Astrocyte of the spinal cord (primary cell): ENCODE data around the gene PEF1.
A peak's percentile ranks its signal among the peaks of the same experiment; 100 is the strongest.

ENCODE experiments used
- DNase-seq: peaks from one replicate; pipeline ENCODE4 v3.0.0; 2011; ENCODE audit warnings: low read depth, low spot score
- H3K4me3 ChIP-seq: 2 replicates; pipeline ENCODE4 v1.5.1; 2011; ENCODE audit warnings: low read depth, mild to moderate bottlenecking, low read length, moderate library complexity
- in situ Hi-C: cut with HindIII; loops from 2 replicates; pipeline ENCODE4 v1.10.0; 2017; ENCODE audit warnings: low sequenced_read_pairs
- TF ChIP-seq, protein P1 (sequence below): IDR thresholded peaks from 2 replicates; pipeline ENCODE4 v1.5.1; 2012; ENCODE audit warnings: low read depth, mild to moderate bottlenecking, low read length, inconsistent platforms

The PEF1 gene

GRCh38 chr1:31664528-31664927 is 19.9 kb upstream of the PEF1 start:
- no peak for DNase-seq
- H3K4me3 ChIP-seq = no peak overlapping the region
- TF ChIP-seq, protein P1, sequence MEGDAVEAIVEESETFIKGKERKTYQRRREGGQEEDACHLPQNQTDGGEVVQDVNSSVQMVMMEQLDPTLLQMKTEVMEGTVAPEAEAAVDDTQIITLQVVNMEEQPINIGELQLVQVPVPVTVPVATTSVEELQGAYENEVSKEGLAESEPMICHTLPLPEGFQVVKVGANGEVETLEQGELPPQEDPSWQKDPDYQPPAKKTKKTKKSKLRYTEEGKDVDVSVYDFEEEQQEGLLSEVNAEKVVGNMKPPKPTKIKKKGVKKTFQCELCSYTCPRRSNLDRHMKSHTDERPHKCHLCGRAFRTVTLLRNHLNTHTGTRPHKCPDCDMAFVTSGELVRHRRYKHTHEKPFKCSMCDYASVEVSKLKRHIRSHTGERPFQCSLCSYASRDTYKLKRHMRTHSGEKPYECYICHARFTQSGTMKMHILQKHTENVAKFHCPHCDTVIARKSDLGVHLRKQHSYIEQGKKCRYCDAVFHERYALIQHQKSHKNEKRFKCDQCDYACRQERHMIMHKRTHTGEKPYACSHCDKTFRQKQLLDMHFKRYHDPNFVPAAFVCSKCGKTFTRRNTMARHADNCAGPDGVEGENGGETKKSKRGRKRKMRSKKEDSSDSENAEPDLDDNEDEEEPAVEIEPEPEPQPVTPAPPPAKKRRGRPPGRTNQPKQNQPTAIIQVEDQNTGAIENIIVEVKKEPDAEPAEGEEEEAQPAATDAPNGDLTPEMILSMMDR = no peak
- in situ Hi-C loops = no loop called here

GRCh38 chr1:31663622-31664452 is 19.2 kb upstream of the PEF1 start:
- in situ Hi-C loops = no loop called here
- TF ChIP-seq, protein P1 = peak; percentile 92
- H3K4me3 ChIP-seq = no peak overlapping the region
- DNase-seq = peak; percentile 24

DNA sequence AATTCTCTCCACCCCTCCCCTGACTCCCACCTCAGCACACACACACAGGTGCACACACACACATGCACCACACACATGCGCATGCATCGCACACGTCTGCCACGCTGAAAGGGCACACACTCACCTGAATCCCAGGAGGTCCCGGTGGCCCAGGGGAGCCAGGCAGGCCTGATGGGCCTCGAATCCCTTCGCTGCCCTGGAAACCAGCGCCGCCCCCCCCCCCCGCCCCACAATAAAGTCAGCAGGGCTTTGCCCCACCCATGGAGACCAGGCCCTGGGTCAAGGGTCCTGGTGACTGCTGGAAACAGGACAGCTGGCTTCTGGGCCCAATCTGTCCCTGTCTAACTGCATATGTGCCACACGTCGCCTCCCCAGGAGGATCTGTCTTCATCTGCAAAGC is 17.8 kb upstream of the PEF1 start:
- no peak for DNase-seq
- TF ChIP-seq, protein P1 = no peak

DNA sequence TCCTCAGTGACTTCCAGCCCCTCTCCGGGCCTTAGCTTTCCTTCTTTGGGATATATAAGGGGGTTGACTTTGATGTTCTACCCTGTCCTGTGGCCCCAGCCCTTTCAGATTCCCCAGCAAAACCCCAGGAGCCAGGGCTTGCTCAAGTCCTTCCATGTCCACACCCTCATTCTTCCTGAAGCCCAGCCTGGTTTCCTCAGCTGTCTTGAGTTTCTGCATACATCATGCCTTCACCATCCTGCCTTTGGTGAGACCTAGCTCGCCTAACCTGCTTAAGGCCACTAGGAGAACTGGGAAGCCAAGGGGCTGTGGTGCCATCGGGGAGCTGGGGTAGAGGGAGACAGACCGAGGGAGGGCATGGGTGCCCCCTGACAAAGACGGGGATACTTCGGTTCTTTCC is 17.2 kb upstream of the PEF1 start:
- in situ Hi-C loops = no loop called here
- TF ChIP-seq, protein P1 = no peak
- no peak for DNase-seq
- no peak overlapping the region for H3K4me3 ChIP-seq

More for the DNA sequence above, 17.8 kb upstream of the PEF1 start:
- in situ Hi-C loops = no loop called here
- no peak overlapping the region for H3K4me3 ChIP-seq

DNA sequence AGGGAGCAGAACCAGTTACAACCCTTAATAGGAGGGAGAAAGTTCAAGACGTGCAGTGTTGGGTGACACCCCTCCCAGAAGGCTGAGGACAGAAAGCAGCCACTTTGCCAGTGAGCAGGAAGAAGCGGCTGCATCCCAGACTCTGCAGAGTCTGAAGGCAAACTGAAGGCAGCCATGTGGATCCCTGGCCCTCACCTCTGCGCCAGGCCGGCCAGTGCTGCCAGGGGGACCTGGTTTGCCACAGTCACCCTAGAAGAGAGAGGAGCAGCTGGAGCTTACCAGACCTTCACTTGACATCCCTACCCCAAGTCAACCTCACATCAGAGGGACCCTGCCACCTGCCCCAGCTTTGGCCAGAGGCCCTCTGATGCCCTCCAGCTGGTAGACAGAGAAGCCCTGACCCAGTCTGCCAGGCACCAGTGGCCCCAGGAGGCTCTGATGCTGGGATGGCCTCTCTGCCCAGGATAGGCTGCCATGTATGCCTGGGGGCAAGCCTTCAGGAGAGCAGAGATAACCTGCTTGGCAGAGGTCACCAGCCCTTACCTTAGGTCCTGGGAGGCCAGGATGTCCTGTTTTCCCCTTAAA is 16.3 kb upstream of the PEF1 start:
- in situ Hi-C loops = no loop called here
- H3K4me3 ChIP-seq = no peak overlapping the region
- TF ChIP-seq, protein P1 = no peak
- no peak for DNase-seq

DNA sequence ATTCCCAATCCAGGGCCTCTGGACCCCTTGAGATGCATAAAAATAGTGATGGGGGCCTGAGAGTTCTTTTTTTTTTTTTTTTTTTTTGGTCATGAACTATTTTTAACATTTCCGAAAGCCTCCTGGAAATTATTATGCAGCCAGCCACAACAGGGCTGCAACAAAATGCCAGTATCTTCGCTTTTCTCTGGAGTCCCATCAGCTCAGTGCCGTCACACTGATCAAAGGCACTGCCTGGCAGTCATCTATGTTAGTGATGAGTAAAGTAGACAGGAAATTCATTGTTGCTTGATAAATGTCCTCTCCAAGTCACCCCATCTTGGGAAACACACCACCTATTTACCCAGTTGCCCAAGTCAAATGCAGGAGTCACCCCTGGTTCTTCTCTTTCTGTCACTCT is 15.2 kb upstream of the PEF1 start:
- H3K4me3 ChIP-seq = no peak overlapping the region
- in situ Hi-C loops = no loop called here
- DNase-seq = no peak
- TF ChIP-seq, protein P1 = no peak
